ENCODE measurements around the gene RPL7A. TPM values are rescaled to one million over a fixed set of nuclear protein-coding genes. Genes with fewer than 3 reads are reported as not detected.
A peak's percentile ranks its signal among the peaks of the same experiment; 100 is the strongest.

Gene RPL7A
- total and polyA plus RNA-seq, 2 of the 13 experiments (the other 11 are each of a cell fraction or from before 2014, with no cell fraction given), result 2,401 to 2,938 TPM

GRCh38 chr9:133356391-133357091 lies 8.5 kb downstream of the RPL7A start, which contains the start of the genes SURF1 and SURF2 (continued):
- TF ChIP-seq TFDP2 (CRISPR knock-in tag; IDR thresholded peaks at IDR 0.05) (peak; percentile 30; the same call in 1 of the 2 replicates), ERF (CRISPR knock-in tag; IDR thresholded peaks at IDR 0.05) (peak; percentile 15; the same call in 1 of the 2 replicates), NFKB2 (CRISPR knock-in tag; IDR thresholded peaks at IDR 0.05; ENCODE audit: borderline replicate concordance) (peak; percentile 25; the same call in 1 of the 2 replicates), TFAP4 (IDR thresholded peaks at IDR 0.05; ENCODE audit: borderline replicate concordance, low read depth) (peak; percentile 39; the same call in 1 of the 2 replicates), ZNF772 (CRISPR knock-in tag; IDR thresholded peaks at IDR 0.05) (no peak), PHF20 (CRISPR knock-in tag; IDR thresholded peaks at IDR 0.05) (peak; percentile 86), SMAD3 (CRISPR knock-in tag; IDR thresholded peaks at IDR 0.05) (0 out of 2 replicates have a peak, but pooled peaks have one; percentile 1), PREB (CRISPR knock-in tag; IDR thresholded peaks at IDR 0.05) (no peak), ZNF230 (CRISPR knock-in tag; IDR thresholded peaks at IDR 0.05) (peak; percentile 57; the same call in 1 of the 2 replicates), KDM2A (CRISPR knock-in tag; IDR thresholded peaks at IDR 0.05; ENCODE audit: borderline replicate concordance, low read depth) (peak; percentile 51), ZGPAT (CRISPR knock-in tag; IDR thresholded peaks at IDR 0.05) (0 out of 2 replicates have a peak, but pooled peaks have one; percentile 41), SAFB2 (CRISPR knock-in tag; IDR thresholded peaks at IDR 0.05; ENCODE audit: borderline replicate concordance, low read depth) (peak; percentile 53; the same call in 1 of the 2 replicates), THAP11 (CRISPR knock-in tag; IDR thresholded peaks at IDR 0.05) (peak; percentile 87), ATF5 (CRISPR knock-in tag; IDR thresholded peaks at IDR 0.05; ENCODE audit: low read depth) (no peak), NR2C2 (CRISPR knock-in tag; IDR thresholded peaks at IDR 0.05; ENCODE audit: borderline replicate concordance) (peak; percentile 98), CTCF (CRISPR knock-in tag; IDR thresholded peaks at IDR 0.05) (peak; percentile 48), ZNF501 (CRISPR knock-in tag; IDR thresholded peaks at IDR 0.05) (0 out of 2 replicates have a peak, but pooled peaks have one; percentile 23), YEATS2 (CRISPR knock-in tag; IDR thresholded peaks at IDR 0.05; ENCODE audit: borderline replicate concordance) (peak; percentile 60; the same call in 1 of the 2 replicates), ZNF431 (CRISPR knock-in tag; IDR thresholded peaks at IDR 0.05; ENCODE audit: borderline replicate concordance, low read depth) (0 out of 2 replicates have a peak, but pooled peaks have one; percentile 26), ZNF746 (CRISPR knock-in tag; IDR thresholded peaks at IDR 0.05) (peak; percentile 70), HOXA3 (CRISPR knock-in tag; IDR thresholded peaks at IDR 0.05) (0 out of 2 replicates have a peak, but pooled peaks have one; percentile 21), ZNF296 (CRISPR knock-in tag; conservative IDR thresholded peaks at IDR 0.05) (no peak)

Data from HepG2 (cell line).